KMS-11 (cell line): ENCODE data around the gene USP37.

Source experiments
- H2AFZ ChIP-seq: fragments of 200-600 bp; sonication (generic); 2 replicates; pipeline ENCODE4 v1.6.1; 2016; ENCODE audit warnings: antibody characterized with exemption, mixed run types, low read depth
- H3K27ac ChIP-seq: fragments of 200-600 bp; sonication (generic); 2 replicates; pipeline ENCODE4 v1.6.1; 2016; ENCODE audit warnings: mild to moderate bottlenecking, mixed run types
- H3K27me3 ChIP-seq: fragments of 200-600 bp; sonication (generic); 2 replicates; pipeline ENCODE4 v1.6.1; 2017; ENCODE audit warnings: mild to moderate bottlenecking, low read depth, mixed run types, moderate library complexity; ENCODE audit not compliant: insufficient read depth
- H3K36me3 ChIP-seq: fragments of 200-600 bp; sonication (generic); 2 replicates; pipeline ENCODE4 v1.6.1; 2017; ENCODE audit warnings: mild to moderate bottlenecking, mixed run types; ENCODE audit not compliant: insufficient read depth
- H3K4me1 ChIP-seq: fragments of 200-600 bp; sonication (generic); 2 replicates; pipeline ENCODE4 v1.6.1; 2016; ENCODE audit warnings: mild to moderate bottlenecking, low read depth, mixed run types; ENCODE audit not compliant: poor library complexity, severe bottlenecking
- H3K4me2 ChIP-seq: fragments of 200-600 bp; sonication (generic); 2 replicates; pipeline ENCODE4 v1.7.0; 2016; ENCODE audit warnings: mild to moderate bottlenecking, mixed run types
- H3K4me3 ChIP-seq: fragments of 200-600 bp; sonication (generic); IDR thresholded peaks from 2 replicates; pipeline ENCODE4 v1.6.1; 2017; ENCODE audit warnings: low read depth, low read length, mixed read lengths; ENCODE audit not compliant: insufficient read depth
- H3K79me2 ChIP-seq: fragments of 200-600 bp; sonication (generic); 2 replicates; pipeline ENCODE4 v1.6.1; 2016; ENCODE audit warnings: low read depth, mixed run types; ENCODE audit not compliant: insufficient read depth
- H3K9ac ChIP-seq: fragments of 200-600 bp; sonication (generic); 2 replicates; pipeline ENCODE4 v1.6.1; 2016; ENCODE audit warnings: mild to moderate bottlenecking, mixed run types
- H4K20me1 ChIP-seq: fragments of 200-600 bp; sonication (generic); 2 replicates; pipeline ENCODE4 v1.6.1; 2016; ENCODE audit warnings: mild to moderate bottlenecking, mixed run types; ENCODE audit not compliant: insufficient read depth
- CTCF ChIP-seq: fragments of 200-600 bp; sonication (generic); conservative IDR thresholded peaks from 2 replicates; pipeline ENCODE4 v1.6.1; 2017; ENCODE audit warnings: low read depth, mild to moderate bottlenecking, antibody characterized with exemption, low read length, moderate library complexity, mixed read lengths

Gene USP37

GRCh38 chr2:218482651-218483050, 85.5 kb downstream of the USP37 start:
- peaks cover 21% of the 10 kb centered on the region for H3K4me1 ChIP-seq
- no peak for TF ChIP-seq CTCF
- no peaks in the 10 kb centered on the region for H3K27me3 ChIP-seq
- no peak overlapping the region for H3K9ac ChIP-seq
- H3K36me3 ChIP-seq = no peaks in the 10 kb centered on the region
- H2AFZ ChIP-seq = no peak overlapping the region
- peak overlapping the region; percentile 44 for H3K4me2 ChIP-seq
- no peaks in the 10 kb centered on the region for H3K79me2 ChIP-seq
- H3K27ac ChIP-seq = peak overlapping the region; percentile 17; the same call in 1 of the 2 replicates
- H3K4me3 ChIP-seq = no peak overlapping the region
- H4K20me1 ChIP-seq = no peaks in the 10 kb centered on the region

- H3K27ac ChIP-seq = no peak overlapping the region
- H4K20me1 ChIP-seq = no peaks in the 10 kb centered on the region
- peaks cover 21% of the 10 kb centered on the region for H3K4me1 ChIP-seq
- no peak overlapping the region for H3K4me3 ChIP-seq
- TF ChIP-seq CTCF = no peak
- no peaks in the 10 kb centered on the region for H3K36me3 ChIP-seq
- H3K79me2 ChIP-seq = no peaks in the 10 kb centered on the region
- H3K4me2 ChIP-seq = no peak overlapping the region
- H3K27me3 ChIP-seq = no peaks in the 10 kb centered on the region
- no peak overlapping the region for H2AFZ ChIP-seq
- no peak overlapping the region for H3K9ac ChIP-seq
Measured at GRCh38 chr2:218479595-218479994, 88.6 kb downstream of the USP37 start.

- H3K36me3 ChIP-seq = no peaks in the 10 kb centered on the region
Measured at GRCh38 chr2:218478544-218478943, 89.6 kb downstream of the USP37 start.

GRCh38 chr2:218477247-218477646, 90.9 kb downstream of the USP37 start:
- H3K36me3 ChIP-seq = no peaks in the 10 kb centered on the region
- no peaks in the 10 kb centered on the region for H3K27me3 ChIP-seq
- no peaks in the 10 kb centered on the region for H3K79me2 ChIP-seq
- TF ChIP-seq CTCF = no peak
- H3K27ac ChIP-seq = no peak overlapping the region
- no peak overlapping the region for H3K9ac ChIP-seq
- no peak overlapping the region for H3K4me3 ChIP-seq
- H3K4me1 ChIP-seq = peaks cover 4% of the 10 kb centered on the region
- H4K20me1 ChIP-seq = no peaks in the 10 kb centered on the region
- no peak overlapping the region for H2AFZ ChIP-seq
- no peak overlapping the region for H3K4me2 ChIP-seq

More at GRCh38 chr2:218478544-218478943, 89.6 kb downstream of the USP37 start:
- Histone ChIP-seq H3K4me3 (no peak overlapping the region), H3K27me3 (no peaks in the 10 kb centered on the region), H3K4me2 (no peak overlapping the region), H3K79me2 (no peaks in the 10 kb centered on the region), H4K20me1 (no peaks in the 10 kb centered on the region), H2AFZ (no peak overlapping the region), H3K9ac (no peak overlapping the region), H3K4me1 (peaks cover 17% of the 10 kb centered on the region), H3K27ac (no peak overlapping the region)
- TF ChIP-seq CTCF = no peak
